WTC11 (cell line): ENCODE results near the gene URM1. TPM values are rescaled to one million over a fixed set of nuclear protein-coding genes. Genes with fewer than 3 reads are reported as not detected.

Source experiments
- ATAC-seq: fragments of 200-7000 bp; cut with Tn5 transposase; 2 replicates; pipeline ENCODE4 v1.10.0; 2021; ENCODE audit warnings: mild to moderate bottlenecking, moderate library complexity
- CTCF ChIA-PET: fragments of 300-600 bp; sonication (Branson Sonifier 250); formaldehyde crosslinking; loops from one replicate; lab custom pipeline; 2021; ENCODE audit warnings: antibody characterized with exemption; lab: Charles Lee
- POLR2A ChIA-PET: fragments of 350-600 bp; sonication (Branson Sonifier 250); formaldehyde crosslinking; loops from one replicate; lab custom pipeline; 2021; ENCODE audit warnings: antibody characterized with exemption; lab: Charles Lee
- DNase-seq: peaks from one replicate; pipeline ENCODE4 v3.0.0; 2021; ENCODE audit warnings: low spot score
- H3K27ac Mint-ChIP-seq: 2 replicates; pipeline ENCODE4 v1.8.0; 2021; ENCODE audit warnings: mixed read lengths
- H3K27me3 Mint-ChIP-seq: 2 replicates; pipeline ENCODE4 v1.8.0; 2021; ENCODE audit warnings: low read depth, mild to moderate bottlenecking, moderate library complexity, mixed read lengths
- H3K36me3 Mint-ChIP-seq: 2 replicates; pipeline ENCODE4 v1.8.0; 2021; ENCODE audit warnings: mixed read lengths
- H3K4me1 Mint-ChIP-seq: 2 replicates; pipeline ENCODE4 v1.8.0; 2022; ENCODE audit warnings: mixed read lengths
- H3K4me3 Mint-ChIP-seq: 2 replicates; pipeline ENCODE4 v1.8.0; 2021; ENCODE audit warnings: mild to moderate bottlenecking, moderate library complexity, mixed read lengths
- H3K9me3 Mint-ChIP-seq: 2 replicates; pipeline ENCODE4 v1.8.0; 2021; ENCODE audit warnings: mixed read lengths
- AFF4 ChIP-seq: sonication (generic); formaldehyde crosslinking; IDR thresholded peaks from 2 replicates; pipeline ENCODE4 v1.8.1; 2023; ENCODE audit warnings: mild to moderate bottlenecking, missing genetic modification reagents, borderline replicate concordance
- ATF2 ChIP-seq: sonication (generic); formaldehyde crosslinking; IDR thresholded peaks from 2 replicates; pipeline ENCODE4 v1.8.1; 2022; ENCODE audit warnings: low read depth, missing genetic modification reagents, borderline replicate concordance
- CBFB ChIP-seq: sonication (generic); formaldehyde crosslinking; IDR thresholded peaks from 2 replicates; pipeline ENCODE4 v1.8.1; 2022; ENCODE audit warnings: mild to moderate bottlenecking, low read depth, missing genetic modification reagents
- CREM ChIP-seq: sonication (generic); formaldehyde crosslinking; IDR thresholded peaks from 2 replicates; pipeline ENCODE4 v1.8.1; 2022; ENCODE audit warnings: mild to moderate bottlenecking, missing genetic modification reagents, moderate library complexity
- ETV6 ChIP-seq: sonication (generic); formaldehyde crosslinking; IDR thresholded peaks from 2 replicates; pipeline ENCODE4 v1.8.1; 2022; ENCODE audit warnings: mild to moderate bottlenecking, missing genetic modification reagents
- FOXJ3 ChIP-seq: sonication (generic); formaldehyde crosslinking; IDR thresholded peaks from 2 replicates; pipeline ENCODE4 v1.9.0; 2021; ENCODE audit warnings: missing genetic modification reagents, mild to moderate bottlenecking, borderline replicate concordance
- GTF2I ChIP-seq: fragments of 250-450 bp; sonication (Bioruptor Pico); conservative IDR thresholded peaks from 2 replicates; pipeline ENCODE4 v1.4.0; 2021; ENCODE audit warnings: mild to moderate bottlenecking
- HMGA2 ChIP-seq: fragments of 250-450 bp; sonication (Bioruptor Pico); IDR thresholded peaks from 2 replicates; pipeline ENCODE4 v1.4.0; 2021; ENCODE audit warnings: mild to moderate bottlenecking, moderate library complexity
- IRF2 ChIP-seq: sonication (generic); formaldehyde crosslinking; IDR thresholded peaks from 2 replicates; pipeline ENCODE4 v1.8.0; 2022; ENCODE audit warnings: low read depth, missing genetic modification reagents, borderline replicate concordance
- RELA ChIP-seq: sonication (generic); formaldehyde crosslinking; IDR thresholded peaks from 2 replicates; pipeline ENCODE4 v1.8.1; 2022; ENCODE audit warnings: missing genetic modification reagents, mild to moderate bottlenecking, borderline replicate concordance
- STAT6 ChIP-seq: sonication (generic); formaldehyde crosslinking; conservative IDR thresholded peaks from 2 replicates; pipeline ENCODE4 v1.8.1; 2023; ENCODE audit warnings: mild to moderate bottlenecking, low read depth, missing genetic modification reagents, moderate library complexity
- USF2 ChIP-seq: sonication (generic); formaldehyde crosslinking; IDR thresholded peaks from 2 replicates; pipeline ENCODE4 v1.8.1; 2023; ENCODE audit warnings: mild to moderate bottlenecking, missing genetic modification reagents, moderate library complexity
- ZNF138 ChIP-seq: sonication (generic); formaldehyde crosslinking; conservative IDR thresholded peaks from 2 replicates; pipeline ENCODE4 v1.8.1; 2022; ENCODE audit warnings: mild to moderate bottlenecking, moderate library complexity, missing genetic modification reagents
- ZNF232 ChIP-seq: sonication (generic); formaldehyde crosslinking; IDR thresholded peaks from 2 replicates; pipeline ENCODE4 v1.8.0; 2022; ENCODE audit warnings: mild to moderate bottlenecking, missing genetic modification reagents
- ZNF396 ChIP-seq: fragments of 250-450 bp; sonication (Bioruptor Pico); IDR thresholded peaks from 2 replicates; pipeline ENCODE4 v1.8.0; 2021; ENCODE audit warnings: mild to moderate bottlenecking, moderate library complexity, borderline replicate concordance
- total RNA-seq: library from RNA; stranded (reverse); gene quantifications from 3 replicates; pipeline ENCODE4 v1.2.3, GENCODE V29; 2021
- TF ChIP-seq, protein P1 (sequence below): sonication (generic); formaldehyde crosslinking; IDR thresholded peaks from 2 replicates; pipeline ENCODE4 v1.8.0; 2022; ENCODE audit warnings: mild to moderate bottlenecking, missing genetic modification reagents
- TF ChIP-seq, protein P2 (sequence below): sonication (generic); formaldehyde crosslinking; IDR thresholded peaks from 2 replicates; pipeline ENCODE4 v1.8.0; 2023; ENCODE audit warnings: mild to moderate bottlenecking, missing genetic modification reagents

Gene URM1
- total RNA-seq, 1 experiment from 2014 or later = 67.9 TPM

- no peak overlapping the region for H3K27ac Mint-ChIP-seq
- H3K9me3 Mint-ChIP-seq = no peaks in the 10 kb centered on the region
- DNase-seq = no peak
- no peaks in the 10 kb centered on the region for H3K4me1 Mint-ChIP-seq
- H3K4me3 Mint-ChIP-seq = no peak overlapping the region
- CTCF ChIA-PET = interaction anchor here (1.0 to 2.2 kb wide), 6 partner anchors 26 to 132 kb away, joined by 3 to 9 read pairs (median 5); no protein-coding TSS in a partner anchor
- POLR2A ChIA-PET = no interaction called here
- TF ChIP-seq, protein P1, sequence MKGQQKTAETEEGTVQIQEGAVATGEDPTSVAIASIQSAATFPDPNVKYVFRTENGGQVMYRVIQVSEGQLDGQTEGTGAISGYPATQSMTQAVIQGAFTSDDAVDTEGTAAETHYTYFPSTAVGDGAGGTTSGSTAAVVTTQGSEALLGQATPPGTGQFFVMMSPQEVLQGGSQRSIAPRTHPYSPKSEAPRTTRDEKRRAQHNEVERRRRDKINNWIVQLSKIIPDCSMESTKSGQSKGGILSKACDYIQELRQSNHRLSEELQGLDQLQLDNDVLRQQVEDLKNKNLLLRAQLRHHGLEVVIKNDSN (CRISPR knock-in tag) = no peak
- TF ChIP-seq HMGA2 (CRISPR knock-in tag) (no peak), FOXJ3 (no peak), STAT6 (no peak), ATF2 (no peak), GTF2I (CRISPR knock-in tag) (no peak), ETV6 (CRISPR knock-in tag) (no peak), ZNF396 (CRISPR knock-in tag) (no peak), ZNF232 (CRISPR knock-in tag) (no peak), CBFB (no peak), USF2 (no peak), CREM (CRISPR knock-in tag) (no peak), IRF2 (CRISPR knock-in tag) (no peak), AFF4 (CRISPR knock-in tag) (no peak), RELA (no peak), ZNF138 (CRISPR knock-in tag) (no peak)
- TF ChIP-seq, protein P2, sequence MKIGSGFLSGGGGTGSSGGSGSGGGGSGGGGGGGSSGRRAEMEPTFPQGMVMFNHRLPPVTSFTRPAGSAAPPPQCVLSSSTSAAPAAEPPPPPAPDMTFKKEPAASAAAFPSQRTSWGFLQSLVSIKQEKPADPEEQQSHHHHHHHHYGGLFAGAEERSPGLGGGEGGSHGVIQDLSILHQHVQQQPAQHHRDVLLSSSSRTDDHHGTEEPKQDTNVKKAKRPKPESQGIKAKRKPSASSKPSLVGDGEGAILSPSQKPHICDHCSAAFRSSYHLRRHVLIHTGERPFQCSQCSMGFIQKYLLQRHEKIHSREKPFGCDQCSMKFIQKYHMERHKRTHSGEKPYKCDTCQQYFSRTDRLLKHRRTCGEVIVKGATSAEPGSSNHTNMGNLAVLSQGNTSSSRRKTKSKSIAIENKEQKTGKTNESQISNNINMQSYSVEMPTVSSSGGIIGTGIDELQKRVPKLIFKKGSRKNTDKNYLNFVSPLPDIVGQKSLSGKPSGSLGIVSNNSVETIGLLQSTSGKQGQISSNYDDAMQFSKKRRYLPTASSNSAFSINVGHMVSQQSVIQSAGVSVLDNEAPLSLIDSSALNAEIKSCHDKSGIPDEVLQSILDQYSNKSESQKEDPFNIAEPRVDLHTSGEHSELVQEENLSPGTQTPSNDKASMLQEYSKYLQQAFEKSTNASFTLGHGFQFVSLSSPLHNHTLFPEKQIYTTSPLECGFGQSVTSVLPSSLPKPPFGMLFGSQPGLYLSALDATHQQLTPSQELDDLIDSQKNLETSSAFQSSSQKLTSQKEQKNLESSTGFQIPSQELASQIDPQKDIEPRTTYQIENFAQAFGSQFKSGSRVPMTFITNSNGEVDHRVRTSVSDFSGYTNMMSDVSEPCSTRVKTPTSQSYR (CRISPR knock-in tag) = no peak
- no peaks in the 10 kb centered on the region for H3K36me3 Mint-ChIP-seq
- H3K27me3 Mint-ChIP-seq = no peaks in the 10 kb centered on the region
- ATAC-seq = no peak
These were observed 35.3 kb upstream of the URM1 start for GRCh38 chr9:128335914-128336313.
